HG02938 (cell line): ENCODE results near the gene PHF1.
"Not testable (repeated sequence)": the region's sequence is repeated elsewhere in the genome, so short reads cannot be mapped to it uniquely, and the experiment has no call there.

ENCODE experiments used
- ATAC-seq: cut with Tn5 transposase; IDR thresholded peaks from one replicate; pipeline ENCODE4 v1.9.1; 2021; ENCODE audit warnings: mild to moderate bottlenecking, moderate library complexity; ENCODE audit not compliant: unreplicated experiment

PHF1 gene

DNA sequence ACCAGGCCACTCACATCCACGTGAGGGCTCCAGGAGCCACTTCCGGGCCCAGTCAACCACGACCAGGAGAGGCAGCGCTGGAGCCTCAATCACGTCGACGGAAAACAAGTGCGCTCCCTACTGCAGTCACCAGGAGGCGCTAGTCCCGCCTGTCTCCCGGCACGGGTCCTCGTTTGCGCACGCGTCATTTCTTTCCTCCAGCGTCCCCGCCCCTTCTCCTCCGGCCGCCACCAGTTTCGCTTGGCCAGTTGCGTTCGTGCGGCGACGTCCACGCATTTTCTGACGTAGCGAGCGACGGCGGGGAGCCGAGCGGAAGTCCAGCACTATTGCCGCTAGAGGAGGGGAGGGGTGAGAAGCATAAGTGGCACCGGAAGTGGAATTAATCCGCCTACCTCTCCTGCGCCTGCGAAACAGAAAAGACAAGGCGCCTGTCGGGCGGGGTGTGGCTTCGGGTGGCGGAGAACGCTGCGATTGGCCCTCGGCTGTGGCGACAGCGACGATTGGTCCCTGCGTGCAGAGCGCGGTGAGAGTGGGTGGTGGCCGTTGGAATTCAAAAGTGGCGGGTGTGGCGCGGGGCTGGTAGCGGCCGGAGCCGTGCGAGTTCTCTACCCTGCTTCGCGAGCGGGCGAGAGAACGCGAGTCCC is 19.4 kb upstream of the PHF1 start, which contains the start of gene KIFC1:
TSS of gene KIFC1 (plus strand) at position 546 of the 644 bp plus-strand sequence. CDS start 163 bp downstream, outside the sequence.
- ATAC-seq, result peak; percentile 87

GRCh38 chr6:33391922-33392594 is 18.8 kb upstream of the PHF1 start:
- ATAC-seq, result no peak

- no peak for ATAC-seq
Observed at GRCh38 chr6:33392595-33392948, 18.2 kb upstream of the PHF1 start.

- ATAC-seq, result no peak
Observed at GRCh38 chr6:33392979-33393378, 17.8 kb upstream of the PHF1 start.

DNA sequence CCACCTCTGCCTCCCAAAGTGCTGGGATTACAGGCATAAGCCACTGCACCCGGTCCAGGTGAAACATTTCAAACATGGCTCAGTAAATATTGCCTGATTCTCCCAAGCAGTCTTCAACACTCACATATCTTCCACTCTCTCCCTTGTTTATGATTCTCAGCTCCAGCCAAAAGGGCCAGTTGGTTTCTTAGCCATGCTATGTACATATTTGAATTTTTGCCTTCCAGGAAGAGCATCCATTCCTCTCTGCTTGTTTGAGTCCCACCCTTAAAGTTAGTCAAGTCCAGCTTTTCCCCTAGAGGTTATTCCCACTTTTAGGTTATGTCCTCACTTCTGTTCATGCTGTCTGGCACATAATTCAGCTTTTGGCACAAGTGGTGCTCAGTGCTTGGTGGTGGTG is 13.3 kb upstream of the PHF1 start:
- no peak for ATAC-seq

DNA sequence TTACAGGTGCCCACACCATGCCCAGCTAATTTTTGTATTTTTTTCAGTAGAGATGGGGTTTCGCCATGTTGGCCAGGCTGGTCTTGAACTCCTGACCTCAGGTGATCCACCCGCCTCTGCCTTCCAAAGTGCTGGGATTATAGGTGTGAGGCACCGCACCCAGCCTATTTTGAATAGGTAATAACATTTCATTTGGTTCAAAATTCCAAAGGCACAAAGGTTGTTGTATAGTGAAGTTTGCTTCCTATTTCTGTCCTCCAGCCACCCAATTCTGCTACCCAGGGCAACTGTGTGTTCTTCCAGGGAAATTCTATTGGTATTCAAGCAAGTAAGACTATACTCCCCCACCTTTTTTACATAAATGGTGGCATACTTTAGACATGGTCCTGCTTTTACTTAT is 12.2 kb upstream of the PHF1 start:
- ATAC-seq, result not testable (repeated sequence)

DNA sequence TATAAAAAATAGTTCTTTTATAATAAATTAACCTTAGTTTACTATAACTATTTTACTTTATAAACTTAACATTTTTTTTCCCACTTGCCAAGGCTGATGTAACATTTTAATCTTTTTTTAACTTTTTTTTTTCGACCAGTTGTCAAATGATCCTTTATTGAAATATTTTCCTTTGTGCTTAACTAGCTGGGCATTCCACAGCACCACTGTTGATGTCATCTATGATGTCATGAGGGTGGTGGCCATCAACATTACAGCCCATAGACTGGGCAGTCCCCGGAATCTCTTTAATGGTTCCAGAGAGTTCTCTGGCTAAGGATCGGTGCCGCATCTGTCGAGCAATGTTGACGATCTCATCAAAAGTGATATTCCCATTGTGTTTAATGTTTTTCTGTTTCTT is 10.9 kb upstream of the PHF1 start:
- not testable (repeated sequence) for ATAC-seq

GRCh38 chr6:33404884-33405283 is 5.9 kb upstream of the PHF1 start:
- ATAC-seq, result no peak

GRCh38 chr6:33405386-33405940 is 5.4 kb upstream of the PHF1 start:
- ATAC-seq, result no peak

DNA sequence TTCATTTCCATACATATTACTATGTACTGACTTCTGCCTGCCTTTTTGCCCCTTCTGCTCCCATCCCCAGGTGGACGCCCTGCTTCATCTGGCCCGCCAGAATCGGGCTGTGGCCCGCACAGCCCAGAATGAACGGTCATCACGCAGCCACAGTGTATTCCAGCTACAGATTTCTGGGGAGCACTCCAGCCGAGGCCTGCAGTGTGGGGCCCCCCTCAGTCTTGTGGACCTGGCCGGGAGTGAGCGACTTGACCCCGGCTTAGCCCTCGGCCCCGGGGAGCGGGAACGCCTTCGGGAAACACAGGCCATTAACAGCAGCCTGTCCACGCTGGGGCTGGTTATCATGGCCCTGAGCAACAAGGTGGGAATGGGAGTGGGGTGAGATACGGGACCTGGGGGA is 4.7 kb upstream of the PHF1 start:
- ATAC-seq, result no peak

DNA sequence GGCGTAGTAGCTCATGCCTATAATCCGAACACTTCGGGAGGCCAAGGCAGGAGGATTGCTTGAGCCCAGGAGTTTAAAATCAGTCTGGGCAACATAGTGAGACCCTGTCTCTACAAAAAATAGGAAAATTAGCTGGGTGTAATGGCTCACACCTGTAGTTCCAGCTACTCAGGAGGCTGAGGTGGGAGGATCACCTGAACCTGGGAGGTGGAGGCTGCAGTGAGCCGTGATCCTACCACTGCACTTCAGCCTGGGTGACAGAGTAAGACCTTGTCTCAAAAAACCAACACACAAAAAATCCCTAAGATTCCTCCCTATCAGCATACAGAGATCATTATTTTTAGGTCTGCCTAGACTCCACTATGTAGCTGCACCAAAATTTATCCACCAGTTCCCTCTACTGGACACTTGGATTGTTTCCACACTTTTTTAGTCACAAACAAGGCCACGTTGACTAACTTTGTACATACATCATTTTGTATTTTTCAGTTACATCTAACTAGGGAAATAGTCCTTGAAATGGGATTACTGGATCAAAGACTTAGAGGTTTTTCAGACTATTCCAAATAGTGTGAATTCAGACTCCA is 3.6 kb upstream of the PHF1 start:
- ATAC-seq, result no peak

- ATAC-seq, result peak; percentile 74
Observed at GRCh38 chr6:33410050-33410710, 634 bp upstream of the PHF1 start.

DNA sequence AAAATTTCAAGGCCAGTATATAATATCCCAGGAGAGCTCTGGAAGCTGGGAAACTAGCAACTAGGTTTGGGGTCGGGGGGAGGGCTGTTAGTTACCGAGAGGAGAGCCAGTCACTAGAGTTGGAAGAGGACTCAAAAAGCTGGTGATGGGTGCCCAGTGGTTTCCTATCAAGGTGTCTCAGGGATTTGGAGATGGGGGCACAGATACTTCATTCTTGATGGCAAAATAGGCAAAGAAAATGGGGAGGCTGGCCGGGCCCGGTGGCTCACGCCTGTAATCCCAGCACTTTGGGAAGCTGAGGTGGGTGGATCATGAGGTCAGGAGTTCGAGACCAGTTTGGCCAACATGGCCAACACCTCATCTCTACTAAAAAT is 805 bp downstream of the PHF1 start:
- no peak for ATAC-seq

- no peak for ATAC-seq
Observed at GRCh38 chr6:33412140-33413009, 1.6 kb downstream of the PHF1 start.

GRCh38 chr6:33413241-33414120 is 2.7 kb downstream of the PHF1 start:
- no peak for ATAC-seq

- no peak for ATAC-seq
Observed at GRCh38 chr6:33414592-33415271, 3.9 kb downstream of the PHF1 start.

DNA sequence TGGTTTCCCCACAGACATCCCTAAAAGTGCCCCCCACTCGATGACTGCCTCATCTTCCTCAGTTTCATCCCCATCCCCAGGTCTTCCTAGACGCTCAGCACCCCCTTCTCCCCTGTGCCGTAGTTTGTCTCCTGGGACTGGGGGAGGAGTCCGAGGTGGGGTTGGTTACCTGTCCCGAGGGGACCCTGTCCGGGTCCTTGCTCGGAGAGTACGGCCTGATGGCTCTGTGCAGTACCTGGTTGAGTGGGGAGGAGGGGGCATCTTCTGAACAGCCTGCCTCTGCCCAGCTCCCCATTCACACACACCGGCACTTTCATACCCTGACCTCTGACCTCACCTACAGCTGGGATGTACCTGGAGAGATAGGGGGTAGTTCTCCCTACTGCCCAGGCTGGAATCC is 5.0 kb downstream of the PHF1 start:
- no peak for ATAC-seq

- no peak for ATAC-seq
Observed at GRCh38 chr6:33416386-33417127, 5.7 kb downstream of the PHF1 start.
